ENCODE measurements around the gene ATG14. TPM values are rescaled to one million over a fixed set of nuclear protein-coding genes. Genes with fewer than 3 reads are reported as not detected.

ATG14 gene
- total RNA-seq, 2 donors from 2014 or later, result 10.6 to 10.9 TPM

DNA sequence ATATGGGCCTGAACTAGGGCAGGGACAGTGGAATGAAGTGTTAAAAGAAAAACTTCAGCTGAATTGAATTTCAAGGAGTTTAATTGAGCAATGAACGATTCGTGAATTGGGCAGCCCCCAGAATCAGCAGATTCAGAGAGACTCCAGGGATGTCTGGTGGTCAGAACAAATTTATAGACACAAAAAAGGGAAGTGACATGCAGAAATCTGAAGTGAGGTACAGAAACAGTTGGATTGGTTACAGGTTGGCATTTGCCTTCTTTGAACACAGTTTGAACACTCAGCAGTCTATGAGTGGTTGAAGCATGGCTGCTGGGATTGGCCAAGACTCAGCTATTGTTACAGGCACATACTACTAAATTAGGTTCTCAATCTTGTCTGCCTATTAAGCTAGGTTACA lies 38.5 kb upstream of the ATG14 start:
- intact Hi-C loops (cut with DNase I), result no loop called here
- no peak overlapping the region for H3K4me3 ChIP-seq
- ATAC-seq (no peak), DNase-seq (no peak)
- 59 to 78% methylated on average over 2 of the region's 2 CpGs for WGBS, 2 donors
- no peaks in the 10 kb centered on the region for H3K9me3 ChIP-seq
- H3K27me3 ChIP-seq, result no peaks in the 10 kb centered on the region
- peaks cover 32% of the 10 kb centered on the region for H3K4me1 ChIP-seq
- no peak for TF ChIP-seq POLR2A (IDR thresholded peaks at IDR 0.05)
- TF ChIP-seq, protein P1, sequence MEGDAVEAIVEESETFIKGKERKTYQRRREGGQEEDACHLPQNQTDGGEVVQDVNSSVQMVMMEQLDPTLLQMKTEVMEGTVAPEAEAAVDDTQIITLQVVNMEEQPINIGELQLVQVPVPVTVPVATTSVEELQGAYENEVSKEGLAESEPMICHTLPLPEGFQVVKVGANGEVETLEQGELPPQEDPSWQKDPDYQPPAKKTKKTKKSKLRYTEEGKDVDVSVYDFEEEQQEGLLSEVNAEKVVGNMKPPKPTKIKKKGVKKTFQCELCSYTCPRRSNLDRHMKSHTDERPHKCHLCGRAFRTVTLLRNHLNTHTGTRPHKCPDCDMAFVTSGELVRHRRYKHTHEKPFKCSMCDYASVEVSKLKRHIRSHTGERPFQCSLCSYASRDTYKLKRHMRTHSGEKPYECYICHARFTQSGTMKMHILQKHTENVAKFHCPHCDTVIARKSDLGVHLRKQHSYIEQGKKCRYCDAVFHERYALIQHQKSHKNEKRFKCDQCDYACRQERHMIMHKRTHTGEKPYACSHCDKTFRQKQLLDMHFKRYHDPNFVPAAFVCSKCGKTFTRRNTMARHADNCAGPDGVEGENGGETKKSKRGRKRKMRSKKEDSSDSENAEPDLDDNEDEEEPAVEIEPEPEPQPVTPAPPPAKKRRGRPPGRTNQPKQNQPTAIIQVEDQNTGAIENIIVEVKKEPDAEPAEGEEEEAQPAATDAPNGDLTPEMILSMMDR (IDR thresholded peaks at IDR 0.05), result no peak
- H3K27ac ChIP-seq, result no peak overlapping the region
- no peaks in the 10 kb centered on the region for H3K36me3 ChIP-seq (replicated peaks in 1 of 2; ENCODE audit: insufficient read depth in 1 of 2, low read depth in 2 of 2)

DNA sequence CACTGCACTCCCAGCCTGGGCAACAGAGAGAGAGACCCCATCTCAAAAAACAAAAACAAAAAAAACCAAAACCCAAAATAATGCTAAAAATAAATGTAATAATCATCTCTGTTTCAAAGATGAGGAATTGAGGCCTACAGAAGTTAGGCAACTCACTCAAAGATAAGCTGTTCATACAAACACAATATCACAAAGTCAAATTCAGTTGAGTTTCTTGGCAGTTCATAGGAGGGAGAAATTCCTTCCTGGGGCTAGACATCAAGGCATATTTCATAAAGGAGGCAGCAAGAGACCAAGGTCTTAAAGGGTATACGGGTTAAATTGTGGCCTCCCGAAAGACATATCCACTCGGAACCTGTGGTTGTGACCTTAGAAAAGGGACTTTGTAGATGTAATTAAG lies 37.5 kb upstream of the ATG14 start:
- Histone ChIP-seq H3K36me3 (replicated peaks in 1 of 2; ENCODE audit: insufficient read depth in 1 of 2, low read depth in 2 of 2) (no peaks in the 10 kb centered on the region), H3K27me3 (no peaks in the 10 kb centered on the region), H3K4me1 (peaks cover 22% of the 10 kb centered on the region), H3K27ac (no peak overlapping the region), H3K4me3 (no peak overlapping the region), H3K9me3 (no peaks in the 10 kb centered on the region)
- TF ChIP-seq POLR2A (IDR thresholded peaks at IDR 0.05), result no peak
- TF ChIP-seq, protein P1 (IDR thresholded peaks at IDR 0.05), result no peak
- ATAC-seq (no peak), DNase-seq (no peak)
- 63 to 68% methylated on average over 3 of the region's 3 CpGs for WGBS, 2 donors
- intact Hi-C loops (cut with DNase I), result loop anchor here (10.0 kb wide), 1 partner anchor 116 kb away; no protein-coding TSS in a partner anchor

DNA sequence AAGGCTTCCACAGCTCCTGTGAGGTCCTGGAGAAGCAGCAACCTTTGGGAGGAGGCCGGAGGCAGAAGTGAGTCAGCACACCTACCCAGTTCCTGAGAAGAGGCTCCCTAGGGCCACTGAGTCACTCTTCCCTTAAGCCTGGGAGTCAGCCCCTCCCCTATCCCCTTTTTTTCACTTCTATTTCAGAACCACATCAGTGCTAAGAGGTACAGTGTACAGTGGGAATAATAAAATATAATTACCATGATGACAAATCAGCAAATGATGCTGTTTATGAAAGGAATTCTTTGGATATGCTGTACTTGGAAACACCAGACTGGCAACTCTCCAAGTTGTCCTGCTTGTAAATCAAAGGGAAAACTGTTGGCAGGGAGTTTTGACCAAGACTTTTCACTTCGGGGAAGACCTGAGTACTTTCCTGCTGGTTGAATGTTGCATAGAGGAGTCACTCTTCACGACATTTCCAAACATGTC lies 36.5 kb upstream of the ATG14 start:
- no peaks in the 10 kb centered on the region for H3K27me3 ChIP-seq
- intact Hi-C loops (cut with DNase I), result loop anchor here (10.0 kb wide), 1 partner anchor 117 kb away; no protein-coding TSS in a partner anchor
- H3K36me3 ChIP-seq (replicated peaks in 1 of 2; ENCODE audit: insufficient read depth in 1 of 2, low read depth in 2 of 2), result no peaks in the 10 kb centered on the region
- TF ChIP-seq, protein P1 (IDR thresholded peaks at IDR 0.05), result no peak
- TF ChIP-seq POLR2A (IDR thresholded peaks at IDR 0.05), result no peak
- no peak overlapping the region for H3K27ac ChIP-seq
- DNase-seq, result peak in 2 of 4 donors; percentile 29 to 34
- WGBS, 2 donors, result 33 to 46% methylated on average over 3 of the region's 3 CpGs
- no peak for ATAC-seq
- H3K4me3 ChIP-seq, result no peak overlapping the region
- H3K4me1 ChIP-seq, result peaks cover 17% of the 10 kb centered on the region
- no peaks in the 10 kb centered on the region for H3K9me3 ChIP-seq

DNA sequence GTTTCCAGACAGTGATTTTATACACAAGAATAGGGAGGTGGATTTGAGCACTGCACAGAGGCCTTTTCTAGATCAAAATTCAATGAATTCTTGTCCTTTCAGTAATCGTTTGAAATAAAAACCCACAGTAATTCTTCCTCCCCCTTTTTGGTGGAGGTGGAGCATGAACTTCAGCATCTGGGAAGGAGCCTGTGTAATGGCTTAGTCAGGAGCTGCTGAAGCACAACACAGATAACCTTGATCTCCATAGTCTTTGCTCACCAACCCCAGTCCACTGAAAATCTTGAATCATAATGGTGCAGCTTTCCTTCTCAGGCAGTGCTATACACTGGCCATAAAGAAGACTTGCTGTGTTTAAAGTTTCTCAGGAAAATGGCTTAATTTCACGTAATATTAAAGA lies 35.2 kb upstream of the ATG14 start:
- H3K27ac ChIP-seq, result peak overlapping the region in 1 of 4 donors; percentile 19
- H3K4me3 ChIP-seq, result no peak overlapping the region
- no peak for DNase-seq
- intact Hi-C loops (cut with DNase I), result loop anchor here (10.0 kb wide), 1 partner anchor 118 kb away; no protein-coding TSS in a partner anchor
- H3K4me1 ChIP-seq, result peaks cover 13% of the 10 kb centered on the region
- H3K36me3 ChIP-seq (replicated peaks in 1 of 2; ENCODE audit: insufficient read depth in 1 of 2, low read depth in 2 of 2), result no peaks in the 10 kb centered on the region
- TF ChIP-seq, protein P1 (IDR thresholded peaks at IDR 0.05), result no peak
- TF ChIP-seq POLR2A (IDR thresholded peaks at IDR 0.05), result no peak
- WGBS, 2 donors, result 57 to 61% methylated on average over 2 of the region's 2 CpGs
- peak; percentile 56 for ATAC-seq
- H3K27me3 ChIP-seq, result no peaks in the 10 kb centered on the region
- no peaks in the 10 kb centered on the region for H3K9me3 ChIP-seq

DNA sequence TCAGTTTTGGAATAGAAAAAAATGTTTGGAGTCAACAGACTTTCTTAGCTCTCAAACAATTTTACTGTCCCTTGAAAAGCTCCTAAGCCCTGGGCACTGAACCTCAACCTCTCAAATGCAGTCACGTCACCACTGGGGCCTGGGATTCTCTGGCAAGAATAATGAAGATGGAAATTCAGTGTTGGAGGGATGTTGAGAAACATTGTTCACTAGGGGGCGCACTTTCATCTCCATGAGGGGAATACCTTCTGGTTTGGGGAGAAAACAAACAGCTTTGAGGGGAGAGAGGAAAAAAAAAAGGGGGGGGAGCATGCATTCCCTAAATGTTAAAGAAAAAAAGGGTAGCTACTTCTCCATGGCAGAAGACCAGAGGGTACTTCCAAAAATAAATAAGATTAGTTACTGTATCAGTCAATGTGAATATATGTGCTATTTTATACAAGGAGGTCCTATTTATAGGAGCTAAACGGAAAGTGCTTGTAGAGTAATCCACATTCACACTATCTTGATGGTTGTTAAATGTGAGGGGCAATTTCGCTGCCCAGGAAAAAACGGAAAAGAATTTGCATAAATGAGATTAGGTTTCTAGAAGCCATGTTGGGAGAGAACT lies 34.6 kb upstream of the ATG14 start:
- Histone ChIP-seq H3K9me3 (no peaks in the 10 kb centered on the region), H3K36me3 (replicated peaks in 1 of 2; ENCODE audit: insufficient read depth in 1 of 2, low read depth in 2 of 2) (no peaks in the 10 kb centered on the region), H3K4me3 (no peak overlapping the region), H3K27me3 (no peaks in the 10 kb centered on the region), H3K27ac (peak overlapping the region in 1 of 4 donors; percentile 19), H3K4me1 (peaks cover 7% of the 10 kb centered on the region)
- intact Hi-C loops (cut with DNase I), result loop anchor here (10.0 kb wide), 1 partner anchor 119 kb away; no protein-coding TSS in a partner anchor
- DNase-seq (peak; percentile 68 to 71 (median 69)), ATAC-seq (peak; percentile 77)
- TF ChIP-seq, protein P1 (IDR thresholded peaks at IDR 0.05), result peak; percentile 39 to 78 (median 69)
- TF ChIP-seq POLR2A (IDR thresholded peaks at IDR 0.05), result no peak
- 13 to 17% methylated on average over 5 of the region's 5 CpGs for WGBS, 2 donors
